Measurements from ENCODE around the gene NUMB.

GRCh38 chr14:73394317-73394716 is 64.0 kb downstream of the NUMB start:
- TF ChIP-seq EP300 (IDR thresholded peaks at IDR 0.05) = no peak
- TF ChIP-seq, protein P1, sequence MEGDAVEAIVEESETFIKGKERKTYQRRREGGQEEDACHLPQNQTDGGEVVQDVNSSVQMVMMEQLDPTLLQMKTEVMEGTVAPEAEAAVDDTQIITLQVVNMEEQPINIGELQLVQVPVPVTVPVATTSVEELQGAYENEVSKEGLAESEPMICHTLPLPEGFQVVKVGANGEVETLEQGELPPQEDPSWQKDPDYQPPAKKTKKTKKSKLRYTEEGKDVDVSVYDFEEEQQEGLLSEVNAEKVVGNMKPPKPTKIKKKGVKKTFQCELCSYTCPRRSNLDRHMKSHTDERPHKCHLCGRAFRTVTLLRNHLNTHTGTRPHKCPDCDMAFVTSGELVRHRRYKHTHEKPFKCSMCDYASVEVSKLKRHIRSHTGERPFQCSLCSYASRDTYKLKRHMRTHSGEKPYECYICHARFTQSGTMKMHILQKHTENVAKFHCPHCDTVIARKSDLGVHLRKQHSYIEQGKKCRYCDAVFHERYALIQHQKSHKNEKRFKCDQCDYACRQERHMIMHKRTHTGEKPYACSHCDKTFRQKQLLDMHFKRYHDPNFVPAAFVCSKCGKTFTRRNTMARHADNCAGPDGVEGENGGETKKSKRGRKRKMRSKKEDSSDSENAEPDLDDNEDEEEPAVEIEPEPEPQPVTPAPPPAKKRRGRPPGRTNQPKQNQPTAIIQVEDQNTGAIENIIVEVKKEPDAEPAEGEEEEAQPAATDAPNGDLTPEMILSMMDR (IDR thresholded peaks at IDR 0.05) = no peak
- TF ChIP-seq POLR2AphosphoS5 (IDR thresholded peaks at IDR 0.05) = no peak
